A549 (cell line): ENCODE results near the gene C11orf21.

Experiments used
- CHD4 ChIP-seq: fragments of 200-600 bp; sonication (generic); IDR thresholded peaks from 2 replicates; pipeline ENCODE4 v1.6.1; 2016; ENCODE audit warnings: antibody characterized with exemption, mild to moderate bottlenecking, borderline replicate concordance
- EP300 ChIP-seq, 2 experiments: fragments of >200 bp; sonication (Bioruptor Twin); formaldehyde crosslinking; IDR thresholded peaks; 2 replicates in 1 of 2; 3 replicates in 1 of 2; pipeline ENCODE4 v1.6.1; 2016 to 2017
- GATA3 ChIP-seq: IDR thresholded peaks from 2 replicates; pipeline ENCODE4 v1.6.1; 2012; ENCODE audit warnings: borderline replicate concordance
- MAFK ChIP-seq: fragments of 450-650 bp; IDR thresholded peaks from 2 replicates; pipeline ENCODE4 v1.6.1; 2014; ENCODE audit not compliant: partially characterized antibody
- NR3C1 ChIP-seq: fragments of >200 bp; sonication (Bioruptor Twin); formaldehyde crosslinking; IDR thresholded peaks from 3 replicates; pipeline ENCODE4 v1.6.1; 2017
- POLR2A ChIP-seq: IDR thresholded peaks from 2 replicates; pipeline ENCODE4 v1.6.1; 2012; ENCODE audit warnings: mild to moderate bottlenecking, low read length
- REST ChIP-seq: fragments of 200-600 bp; sonication (generic); IDR thresholded peaks from 2 replicates; pipeline ENCODE4 v1.6.1; 2016; ENCODE audit warnings: antibody characterized with exemption, mild to moderate bottlenecking, moderate library complexity
- RFX5 ChIP-seq: fragments of 450-650 bp; IDR thresholded peaks from 2 replicates; pipeline ENCODE4 v1.7.1; 2014; ENCODE audit warnings: antibody characterized with exemption, mild to moderate bottlenecking, moderate library complexity
- USF2 ChIP-seq: fragments of 450-650 bp; IDR thresholded peaks from 2 replicates; pipeline ENCODE4 v1.6.1; 2014; ENCODE audit warnings: antibody characterized with exemption
- TF ChIP-seq, protein P1 (sequence below): fragments of >200 bp; sonication (Bioruptor Twin); formaldehyde crosslinking; IDR thresholded peaks from 3 replicates; pipeline ENCODE4 v1.5.1; 2016
- TF ChIP-seq, protein P2 (sequence below): IDR thresholded peaks from 2 replicates; pipeline ENCODE4 v1.6.1; 2012
- TF ChIP-seq, protein P3 (sequence below): IDR thresholded peaks from 2 replicates; pipeline ENCODE4 v1.6.1; 2012; ENCODE audit warnings: low read depth, borderline replicate concordance
- TF ChIP-seq, protein P4 (sequence below): fragments of 150-350 bp; IDR thresholded peaks from 2 replicates; pipeline ENCODE4 v1.6.1; 2014; ENCODE audit warnings: low read depth, mild to moderate bottlenecking, low read length

GRCh38 chr11:2280208-2280607 is 21.5 kb downstream of the C11orf21 start:
- TF ChIP-seq, protein P1, sequence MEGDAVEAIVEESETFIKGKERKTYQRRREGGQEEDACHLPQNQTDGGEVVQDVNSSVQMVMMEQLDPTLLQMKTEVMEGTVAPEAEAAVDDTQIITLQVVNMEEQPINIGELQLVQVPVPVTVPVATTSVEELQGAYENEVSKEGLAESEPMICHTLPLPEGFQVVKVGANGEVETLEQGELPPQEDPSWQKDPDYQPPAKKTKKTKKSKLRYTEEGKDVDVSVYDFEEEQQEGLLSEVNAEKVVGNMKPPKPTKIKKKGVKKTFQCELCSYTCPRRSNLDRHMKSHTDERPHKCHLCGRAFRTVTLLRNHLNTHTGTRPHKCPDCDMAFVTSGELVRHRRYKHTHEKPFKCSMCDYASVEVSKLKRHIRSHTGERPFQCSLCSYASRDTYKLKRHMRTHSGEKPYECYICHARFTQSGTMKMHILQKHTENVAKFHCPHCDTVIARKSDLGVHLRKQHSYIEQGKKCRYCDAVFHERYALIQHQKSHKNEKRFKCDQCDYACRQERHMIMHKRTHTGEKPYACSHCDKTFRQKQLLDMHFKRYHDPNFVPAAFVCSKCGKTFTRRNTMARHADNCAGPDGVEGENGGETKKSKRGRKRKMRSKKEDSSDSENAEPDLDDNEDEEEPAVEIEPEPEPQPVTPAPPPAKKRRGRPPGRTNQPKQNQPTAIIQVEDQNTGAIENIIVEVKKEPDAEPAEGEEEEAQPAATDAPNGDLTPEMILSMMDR, result no peak
- TF ChIP-seq, protein P2, sequence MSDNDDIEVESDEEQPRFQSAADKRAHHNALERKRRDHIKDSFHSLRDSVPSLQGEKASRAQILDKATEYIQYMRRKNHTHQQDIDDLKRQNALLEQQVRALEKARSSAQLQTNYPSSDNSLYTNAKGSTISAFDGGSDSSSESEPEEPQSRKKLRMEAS, result no peak
- TF ChIP-seq, protein P3, sequence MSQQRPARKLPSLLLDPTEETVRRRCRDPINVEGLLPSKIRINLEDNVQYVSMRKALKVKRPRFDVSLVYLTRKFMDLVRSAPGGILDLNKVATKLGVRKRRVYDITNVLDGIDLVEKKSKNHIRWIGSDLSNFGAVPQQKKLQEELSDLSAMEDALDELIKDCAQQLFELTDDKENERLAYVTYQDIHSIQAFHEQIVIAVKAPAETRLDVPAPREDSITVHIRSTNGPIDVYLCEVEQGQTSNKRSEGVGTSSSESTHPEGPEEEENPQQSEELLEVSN, result no peak
- TF ChIP-seq EP300 (IDR thresholded peaks at IDR 0.05), result no peak
- TF ChIP-seq POLR2A, result no peak
- TF ChIP-seq NR3C1, result no peak
- TF ChIP-seq, protein P4, sequence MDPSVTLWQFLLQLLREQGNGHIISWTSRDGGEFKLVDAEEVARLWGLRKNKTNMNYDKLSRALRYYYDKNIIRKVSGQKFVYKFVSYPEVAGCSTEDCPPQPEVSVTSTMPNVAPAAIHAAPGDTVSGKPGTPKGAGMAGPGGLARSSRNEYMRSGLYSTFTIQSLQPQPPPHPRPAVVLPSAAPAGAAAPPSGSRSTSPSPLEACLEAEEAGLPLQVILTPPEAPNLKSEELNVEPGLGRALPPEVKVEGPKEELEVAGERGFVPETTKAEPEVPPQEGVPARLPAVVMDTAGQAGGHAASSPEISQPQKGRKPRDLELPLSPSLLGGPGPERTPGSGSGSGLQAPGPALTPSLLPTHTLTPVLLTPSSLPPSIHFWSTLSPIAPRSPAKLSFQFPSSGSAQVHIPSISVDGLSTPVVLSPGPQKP, result no peak
- TF ChIP-seq CHD4, result no peak
- no peak for TF ChIP-seq USF2
- no peak for TF ChIP-seq REST
- no peak for TF ChIP-seq MAFK
- no peak for TF ChIP-seq RFX5
- TF ChIP-seq GATA3, result no peak
